COLO829 (cell line): ENCODE measurements around the gene CLUH.
"Not testable (repeated sequence)": the region's sequence is repeated elsewhere in the genome, so short reads cannot be mapped to it uniquely, and the experiment has no call there.

Experiments
- DNase-seq: peaks from one replicate; pipeline ENCODE4 v3.0.0; 2012; ENCODE audit warnings: low spot score

CLUH gene

GRCh38 chr17:2701996-2702741, 9.4 kb downstream of the CLUH start:
- no peak for DNase-seq

- no peak for DNase-seq
These were observed 10.2 kb downstream of the CLUH start for GRCh38 chr17:2701161-2701995.

GRCh38 chr17:2700491-2701141, 10.9 kb downstream of the CLUH start:
- no peak for DNase-seq

GRCh38 chr17:2700030-2700490, 11.5 kb downstream of the CLUH start:
- DNase-seq, result no peak

GRCh38 chr17:2699216-2699805, 12.3 kb downstream of the CLUH start:
- not testable (repeated sequence) for DNase-seq

- no peak for DNase-seq
These were observed 13.9 kb downstream of the CLUH start for GRCh38 chr17:2697611-2698162.

GRCh38 chr17:2695961-2696760, 15.4 kb downstream of the CLUH start:
- DNase-seq, result no peak

GRCh38 chr17:2695243-2695960, 16.2 kb downstream of the CLUH start:
- DNase-seq, result no peak

- DNase-seq, result no peak
These were observed 17.0 kb downstream of the CLUH start for GRCh38 chr17:2694381-2695242.

- DNase-seq, result no peak
These were observed 17.8 kb downstream of the CLUH start for GRCh38 chr17:2693561-2694380.

- DNase-seq, result no peak
These were observed 18.8 kb downstream of the CLUH start for GRCh38 chr17:2692781-2693135.

GRCh38 chr17:2691965-2692780, 19.4 kb downstream of the CLUH start:
- no peak for DNase-seq

GRCh38 chr17:2691069-2691871, 20.3 kb downstream of the CLUH start:
- DNase-seq, result no peak

- DNase-seq, result no peak
These were observed 21.1 kb downstream of the CLUH start for GRCh38 chr17:2690165-2691068.

- no peak for DNase-seq
These were observed 22.0 kb downstream of the CLUH start for GRCh38 chr17:2689411-2690164.
